Parathyroid adenoma (tissue), 2 donors: ENCODE results near the gene NUP107.

ENCODE experiments used
- H2AFZ ChIP-seq: fragments of 300-600 bp; sonication (generic); one replicate; pipeline ENCODE4 v1.7.0; 2017; ENCODE audit warnings: antibody characterized with exemption, mild to moderate bottlenecking
- H3K27ac ChIP-seq: fragments of 300-600 bp; sonication (generic); one replicate; pipeline ENCODE4 v1.7.0; 2017
- H3K27me3 ChIP-seq: fragments of 300-600 bp; sonication (generic); one replicate; pipeline ENCODE4 v1.7.0; 2017; ENCODE audit warnings: low read length; ENCODE audit not compliant: control insufficient read depth, insufficient read depth
- H3K36me3 ChIP-seq: fragments of 300-600 bp; sonication (generic); one replicate; pipeline ENCODE4 v1.7.0; 2017; ENCODE audit warnings: low read length; ENCODE audit not compliant: control insufficient read depth, insufficient read depth
- H3K4me1 ChIP-seq: fragments of 300-600 bp; sonication (generic); one replicate; pipeline ENCODE4 v1.7.0; 2017; ENCODE audit warnings: control low read depth
- H3K4me2 ChIP-seq: fragments of 300-600 bp; sonication (generic); one replicate; pipeline ENCODE4 v1.7.0; 2017; ENCODE audit warnings: low read length
- H3K4me3 ChIP-seq: fragments of 300-600 bp; sonication (generic); one replicate; pipeline ENCODE4 v1.7.0; 2017; ENCODE audit warnings: low read depth, low read length
- H3K79me2 ChIP-seq: fragments of 300-600 bp; sonication (generic); one replicate; pipeline ENCODE4 v1.7.0; 2017; ENCODE audit warnings: control low read depth
- H3K9ac ChIP-seq: fragments of 300-600 bp; sonication (generic); one replicate; pipeline ENCODE4 v1.7.0; 2017; ENCODE audit warnings: mild to moderate bottlenecking
- H3K9me3 ChIP-seq: fragments of 300-600 bp; sonication (generic); one replicate; pipeline ENCODE4 v1.7.0; 2017; ENCODE audit warnings: low read length; ENCODE audit not compliant: control insufficient read depth
- TF ChIP-seq, protein P1 (sequence below): fragments of 300-600 bp; sonication (generic); IDR thresholded peaks from one replicate; pipeline ENCODE4 v1.7.0; 2017; ENCODE audit warnings: antibody characterized with exemption, mild to moderate bottlenecking
- donor health status: primary hyperparathyroidism.

The NUP107 gene

DNA sequence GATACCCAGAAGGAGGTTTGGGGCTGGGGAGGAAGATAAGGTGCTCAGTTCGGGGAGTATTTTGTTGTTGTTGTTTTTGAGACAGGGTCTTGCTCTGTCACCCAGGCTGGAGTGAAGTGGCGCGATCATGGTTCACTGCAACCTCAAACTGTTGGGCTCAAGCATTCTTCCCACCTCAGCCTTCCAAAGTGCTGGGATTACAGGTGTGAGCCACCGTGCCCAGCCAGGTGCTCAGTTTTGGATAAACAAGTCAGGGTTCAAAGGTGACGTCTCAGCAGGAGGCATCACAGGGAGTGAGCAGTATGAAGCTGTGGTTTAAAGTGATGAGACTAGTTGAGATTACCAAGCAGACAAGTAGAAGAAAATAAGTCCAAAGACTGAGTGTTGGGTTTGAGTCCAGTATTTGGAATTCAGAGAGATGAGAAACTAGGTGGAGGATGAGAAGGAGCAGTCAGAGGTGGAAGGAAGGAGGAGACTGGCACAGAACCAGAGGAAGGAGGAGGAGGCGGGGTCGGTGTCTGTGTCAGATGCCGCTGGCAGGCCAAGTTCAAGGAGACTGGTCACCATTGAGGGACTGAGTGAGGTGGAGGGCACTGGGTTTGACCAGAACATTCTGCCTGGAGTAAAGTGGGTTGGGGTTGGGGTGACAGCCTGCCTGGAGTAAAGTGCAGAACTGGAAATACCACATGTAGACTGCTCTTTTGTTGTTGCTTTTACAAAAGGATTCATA is 75.3 kb downstream of the NUP107 start:
- Histone ChIP-seq H3K4me1 (no peaks in the 10 kb centered on the region), H3K4me2 (no peak overlapping the region), H3K79me2 (no peaks in the 10 kb centered on the region), H3K27ac (no peak overlapping the region), H2AFZ (no peak overlapping the region), H3K4me3 (no peak overlapping the region), H3K36me3 (no peaks in the 10 kb centered on the region), H3K9me3 (no peaks in the 10 kb centered on the region), H3K27me3 (no peaks in the 10 kb centered on the region), H3K9ac (no peak overlapping the region)
- TF ChIP-seq, protein P1, sequence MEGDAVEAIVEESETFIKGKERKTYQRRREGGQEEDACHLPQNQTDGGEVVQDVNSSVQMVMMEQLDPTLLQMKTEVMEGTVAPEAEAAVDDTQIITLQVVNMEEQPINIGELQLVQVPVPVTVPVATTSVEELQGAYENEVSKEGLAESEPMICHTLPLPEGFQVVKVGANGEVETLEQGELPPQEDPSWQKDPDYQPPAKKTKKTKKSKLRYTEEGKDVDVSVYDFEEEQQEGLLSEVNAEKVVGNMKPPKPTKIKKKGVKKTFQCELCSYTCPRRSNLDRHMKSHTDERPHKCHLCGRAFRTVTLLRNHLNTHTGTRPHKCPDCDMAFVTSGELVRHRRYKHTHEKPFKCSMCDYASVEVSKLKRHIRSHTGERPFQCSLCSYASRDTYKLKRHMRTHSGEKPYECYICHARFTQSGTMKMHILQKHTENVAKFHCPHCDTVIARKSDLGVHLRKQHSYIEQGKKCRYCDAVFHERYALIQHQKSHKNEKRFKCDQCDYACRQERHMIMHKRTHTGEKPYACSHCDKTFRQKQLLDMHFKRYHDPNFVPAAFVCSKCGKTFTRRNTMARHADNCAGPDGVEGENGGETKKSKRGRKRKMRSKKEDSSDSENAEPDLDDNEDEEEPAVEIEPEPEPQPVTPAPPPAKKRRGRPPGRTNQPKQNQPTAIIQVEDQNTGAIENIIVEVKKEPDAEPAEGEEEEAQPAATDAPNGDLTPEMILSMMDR: no peak

DNA sequence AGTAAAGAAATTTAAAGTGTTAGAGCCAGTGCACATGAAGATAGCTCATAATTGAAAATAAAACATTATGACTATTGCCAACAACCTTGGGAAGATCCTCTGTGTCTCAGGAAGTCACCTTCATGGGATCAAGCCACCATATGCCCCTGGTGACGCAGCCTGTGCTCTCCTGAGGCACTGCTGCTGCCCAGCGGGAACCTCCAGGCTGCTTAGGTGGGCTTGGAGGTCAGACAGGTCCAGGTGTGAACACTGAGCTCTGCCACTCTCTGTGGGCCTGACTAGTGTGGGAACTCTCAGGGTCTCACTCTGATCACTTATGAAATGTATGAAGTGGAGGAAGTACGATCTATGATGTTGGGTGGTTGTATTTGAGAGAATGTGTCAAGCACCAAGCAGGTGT is 75.9 kb downstream of the NUP107 start:
- Histone ChIP-seq H3K4me3 (no peak overlapping the region), H3K27me3 (no peaks in the 10 kb centered on the region), H3K79me2 (no peaks in the 10 kb centered on the region), H3K27ac (no peak overlapping the region), H3K9me3 (no peaks in the 10 kb centered on the region), H3K36me3 (no peaks in the 10 kb centered on the region), H3K9ac (no peak overlapping the region), H3K4me1 (no peaks in the 10 kb centered on the region), H2AFZ (no peak overlapping the region), H3K4me2 (no peak overlapping the region)
- TF ChIP-seq, protein P1: no peak

DNA sequence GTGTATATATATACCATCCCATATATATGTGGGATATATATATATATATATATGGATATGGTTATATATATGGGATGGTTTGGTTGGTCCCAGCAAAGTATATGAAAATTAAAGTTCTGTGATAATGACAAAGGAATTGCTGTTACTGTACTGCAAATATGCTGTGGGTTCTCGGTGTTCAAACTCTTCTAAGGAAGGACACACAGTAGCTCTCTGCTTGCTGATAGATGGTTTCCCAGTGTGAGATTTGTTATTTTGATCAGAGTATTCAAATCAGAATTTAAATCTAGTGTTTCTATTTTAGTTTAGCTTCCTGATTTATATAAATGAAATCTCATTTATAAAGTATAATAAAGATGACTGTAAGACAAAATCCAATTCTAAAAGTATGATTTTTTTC is 78.9 kb downstream of the NUP107 start:
- Histone ChIP-seq H3K27ac (no peak overlapping the region), H2AFZ (no peak overlapping the region), H3K4me2 (no peak overlapping the region), H3K27me3 (no peaks in the 10 kb centered on the region), H3K36me3 (no peaks in the 10 kb centered on the region), H3K79me2 (no peaks in the 10 kb centered on the region), H3K9ac (no peak overlapping the region), H3K4me1 (no peaks in the 10 kb centered on the region), H3K4me3 (no peak overlapping the region), H3K9me3 (no peaks in the 10 kb centered on the region)
- TF ChIP-seq, protein P1: no peak

DNA sequence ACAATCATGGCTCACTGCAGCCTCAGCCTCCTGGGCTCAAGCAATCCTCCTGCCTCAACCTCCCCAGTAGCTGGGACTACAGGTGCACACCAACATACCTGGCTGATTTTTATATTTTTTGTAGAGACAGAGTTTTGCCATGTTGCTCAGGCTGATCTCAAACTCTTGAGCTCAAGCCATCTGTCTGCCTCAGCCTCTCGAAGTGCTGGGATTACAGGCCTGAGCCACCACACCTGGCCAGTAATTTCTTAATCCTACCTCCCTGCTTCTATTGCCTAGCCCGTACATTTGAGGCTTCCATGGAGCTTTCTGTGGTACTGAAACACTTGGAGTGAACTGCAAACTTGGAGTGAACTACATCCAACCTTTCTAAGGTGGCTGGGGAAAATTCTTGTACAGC is 79.9 kb downstream of the NUP107 start:
- no peaks in the 10 kb centered on the region for H3K36me3 ChIP-seq

More for the DNA sequence above, 79.9 kb downstream of the NUP107 start:
- Histone ChIP-seq H3K4me3 (no peak overlapping the region), H3K27me3 (no peaks in the 10 kb centered on the region), H3K4me1 (no peaks in the 10 kb centered on the region), H3K9ac (no peak overlapping the region), H2AFZ (no peak overlapping the region), H3K9me3 (no peaks in the 10 kb centered on the region), H3K4me2 (no peak overlapping the region), H3K27ac (no peak overlapping the region), H3K79me2 (no peaks in the 10 kb centered on the region)
- TF ChIP-seq, protein P1: no peak
